ENCODE data around the gene ANXA6. TPM values are rescaled to one million over a fixed set of nuclear protein-coding genes. Genes with fewer than 3 reads are reported as not detected.

The ANXA6 gene
- total and polyA plus RNA-seq, 10 donors, result 141 to 295 (median 185) TPM

- no peak overlapping the region for H3K4me3 ChIP-seq
- H3K9me3 ChIP-seq, result no peaks in the 10 kb centered on the region
- intact Hi-C loops (cut with DNase I; ENCODE audit: low total_unique reads), result no loop called here
- 76 to 92% (median 82%) methylated on average over 6 to 7 of the region's 7 CpGs for WGBS, 5 donors
- peaks cover 56 to 100% (median 98%) of the 10 kb centered on the region in 6 donors for H3K4me1 ChIP-seq
- H3K27ac ChIP-seq, result peak overlapping the region in 5 of 8 donors; percentile 4 to 96 (median 69)
- peaks cover 0 to 85% (median 28%) of the 10 kb centered on the region in 6 donors for H3K36me3 ChIP-seq
- H3K27me3 ChIP-seq (replicated peaks in 1 of 7), result no peaks in the 10 kb centered on the region
- TF ChIP-seq POLR2AphosphoS5 (IDR thresholded peaks at IDR 0.05) (peak in 1 of 3 donors; percentile 26), CTCF (IDR thresholded peaks at IDR 0.05 in 8 of 11, conservative IDR thresholded peaks at IDR 0.05 in 3 of 11) (no peak)
- DNase-seq, result no peak
Measured at GRCh38 chr5:151144922-151145321, 12.7 kb downstream of the ANXA6 start.

GRCh38 chr5:151144275-151144674, 13.3 kb downstream of the ANXA6 start:
- H3K36me3 ChIP-seq, result peaks cover 0 to 91% (median 35%) of the 10 kb centered on the region in 6 donors
- TF ChIP-seq POLR2A (IDR thresholded peaks at IDR 0.05), result no peak
- no peak for TF ChIP-seq CTCF (IDR thresholded peaks at IDR 0.05 in 8 of 11, conservative IDR thresholded peaks at IDR 0.05 in 3 of 11)
- no peak for TF ChIP-seq POLR2AphosphoS5 (IDR thresholded peaks at IDR 0.05)
- intact Hi-C loops (cut with DNase I; ENCODE audit: low total_unique reads), result no loop called here
- H3K9me3 ChIP-seq, result no peaks in the 10 kb centered on the region
- peaks cover 50 to 100% (median 98%) of the 10 kb centered on the region in 6 donors for H3K4me1 ChIP-seq
- peak overlapping the region in 4 of 8 donors; percentile 57 to 96 (median 70) for H3K27ac ChIP-seq
- H3K27me3 ChIP-seq (replicated peaks in 1 of 7), result no peaks in the 10 kb centered on the region
- DNase-seq, result no peak
- WGBS, 5 donors, result 69 to 89% (median 82%) methylated on average over 6 of the region's 6 CpGs
- H3K4me3 ChIP-seq, result no peak overlapping the region

GRCh38 chr5:151143645-151144044, 13.9 kb downstream of the ANXA6 start:
- H3K9me3 ChIP-seq, result no peaks in the 10 kb centered on the region
- WGBS, 5 donors, result 76 to 89% (median 85%) methylated on average over 7 of the region's 7 CpGs
- H3K4me3 ChIP-seq, result no peak overlapping the region
- H3K27me3 ChIP-seq (replicated peaks in 1 of 7), result no peaks in the 10 kb centered on the region
- DNase-seq, result no peak
- intact Hi-C loops (cut with DNase I; ENCODE audit: low total_unique reads), result no loop called here
- H3K4me1 ChIP-seq, result peaks cover 45 to 100% (median 96%) of the 10 kb centered on the region in 6 donors
- H3K36me3 ChIP-seq, result peaks cover 0 to 98% (median 41%) of the 10 kb centered on the region in 6 donors
- TF ChIP-seq CTCF (IDR thresholded peaks at IDR 0.05 in 8 of 11, conservative IDR thresholded peaks at IDR 0.05 in 3 of 11) (no peak), POLR2A (IDR thresholded peaks at IDR 0.05) (no peak), POLR2AphosphoS5 (IDR thresholded peaks at IDR 0.05) (no peak)
- peak overlapping the region in 6 of 8 donors; percentile 0 to 96 (median 63) for H3K27ac ChIP-seq

- Histone ChIP-seq H3K9me3 (no peaks in the 10 kb centered on the region), H3K4me3 (no peak overlapping the region), H3K36me3 (peaks cover 0 to 100% (median 48%) of the 10 kb centered on the region in 6 donors), H3K4me1 (peaks cover 39 to 100% (median 92%) of the 10 kb centered on the region in 6 donors), H3K27me3 (replicated peaks in 1 of 7) (no peaks in the 10 kb centered on the region), H3K27ac (peak overlapping the region in 7 of 8 donors; percentile 0 to 96 (median 60))
- 75 to 87% (median 80%) methylated on average over 1 of the region's 1 CpG for WGBS, 5 donors
- TF ChIP-seq POLR2A (IDR thresholded peaks at IDR 0.05), result no peak
- no peak for TF ChIP-seq CTCF (IDR thresholded peaks at IDR 0.05 in 8 of 11, conservative IDR thresholded peaks at IDR 0.05 in 3 of 11)
- no peak for TF ChIP-seq POLR2AphosphoS5 (IDR thresholded peaks at IDR 0.05)
- intact Hi-C loops (cut with DNase I; ENCODE audit: low total_unique reads), result no loop called here
- no peak for DNase-seq
Measured at GRCh38 chr5:151142933-151143332, 14.6 kb downstream of the ANXA6 start.
